NT2/D1 (cell line): ENCODE measurements around the gene ZNF512B.
"Not testable (repeated sequence)": the region's sequence is repeated elsewhere in the genome, so short reads cannot be mapped to it uniquely, and the experiment has no call there.

Source experiments
- DNase-seq: peaks from one replicate; pipeline ENCODE4 v3.0.0-alpha.2; 2011; ENCODE audit warnings: low read depth, low spot score
- H3K27me3 ChIP-seq: 2 replicates; pipeline ENCODE4 v1.6.0; 2011; ENCODE audit warnings: mild to moderate bottlenecking; ENCODE audit not compliant: insufficient read length, insufficient read depth
- H3K36me3 ChIP-seq: 2 replicates; pipeline ENCODE4 v1.6.1; 2011; ENCODE audit warnings: mild to moderate bottlenecking, low read length, mixed read lengths; ENCODE audit not compliant: insufficient read depth, insufficient read length
- H3K4me1 ChIP-seq: 2 replicates; pipeline ENCODE4 v1.5.1; 2011; ENCODE audit not compliant: insufficient read depth, insufficient read length
- H3K4me3 ChIP-seq: 2 replicates; pipeline ENCODE4 v1.5.1; 2011; ENCODE audit warnings: low read depth; ENCODE audit not compliant: insufficient read length
- H3K9ac ChIP-seq: 2 replicates; pipeline ENCODE4 v1.6.0; 2011; ENCODE audit warnings: low read depth; ENCODE audit not compliant: insufficient read length
- H3K9me3 ChIP-seq: 2 replicates; pipeline ENCODE4 v1.5.1; 2011; ENCODE audit warnings: mild to moderate bottlenecking, low read length; ENCODE audit not compliant: insufficient read depth
- SUZ12 ChIP-seq: IDR thresholded peaks from 2 replicates; pipeline ENCODE4 v1.6.1; 2011; ENCODE audit not compliant: insufficient read length, insufficient read depth; ENCODE audit errors: extremely low read depth
- YY1 ChIP-seq: IDR thresholded peaks from 2 replicates; pipeline ENCODE4 v1.6.1; 2011; ENCODE audit not compliant: insufficient read length, insufficient read depth
- ZNF274 ChIP-seq: IDR thresholded peaks from 2 replicates; pipeline ENCODE4 v1.6.1; 2011; ENCODE audit warnings: mild to moderate bottlenecking, low read depth, low read length

The ZNF512B gene

DNA sequence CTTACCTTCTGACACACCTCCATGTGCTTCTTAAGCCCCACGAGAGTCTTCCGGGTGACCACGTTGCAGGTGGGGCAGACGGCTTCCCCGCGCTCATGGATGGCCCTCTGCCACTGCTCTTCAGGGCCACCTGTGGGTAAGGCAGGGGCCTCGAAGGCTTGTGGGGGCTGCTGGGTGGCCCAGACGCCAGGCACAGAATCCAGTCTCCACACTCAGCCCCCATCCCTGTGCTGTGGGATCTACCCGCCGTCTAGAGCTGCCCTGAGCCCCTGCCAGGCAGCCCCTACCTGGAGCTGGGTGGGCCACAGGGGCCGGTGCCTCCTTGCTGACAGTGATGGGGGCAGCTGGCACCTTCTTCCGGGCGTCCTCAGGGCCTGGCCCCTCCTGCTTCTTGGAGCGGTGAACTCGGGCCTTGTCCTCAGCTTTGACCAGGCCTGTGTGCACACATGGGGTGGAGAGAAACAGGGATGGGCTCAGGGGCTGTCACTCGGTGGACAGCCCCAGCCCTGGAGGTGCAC is 5.9 kb downstream of the ZNF512B start:
- TF ChIP-seq ZNF274 (no peak), SUZ12 (no peak), YY1 (no peak)
- H3K27me3 ChIP-seq: peaks cover 4% of the 10 kb centered on the region
- no peak for DNase-seq
- H3K4me3 ChIP-seq: no peak overlapping the region
- H3K9me3 ChIP-seq: peaks cover 40% of the 10 kb centered on the region; the same call in 1 of the 2 replicates
- no peak overlapping the region for H3K9ac ChIP-seq
- peaks cover 17% of the 10 kb centered on the region for H3K4me1 ChIP-seq
- H3K36me3 ChIP-seq: peaks cover 75% of the 10 kb centered on the region

- H3K9me3 ChIP-seq: peaks cover 38% of the 10 kb centered on the region; the same call in 1 of the 2 replicates
- H3K27me3 ChIP-seq: peaks cover 2% of the 10 kb centered on the region
- H3K9ac ChIP-seq: no peak overlapping the region
- no peak for DNase-seq
- no peak for TF ChIP-seq SUZ12
- no peak for TF ChIP-seq YY1
- TF ChIP-seq ZNF274: no peak
- no peak overlapping the region for H3K4me3 ChIP-seq
- peaks cover 76% of the 10 kb centered on the region for H3K36me3 ChIP-seq
- peaks cover 17% of the 10 kb centered on the region for H3K4me1 ChIP-seq
Observed at GRCh38 chr20:63963348-63963741, 6.4 kb downstream of the ZNF512B start.

GRCh38 chr20:63962426-63963347 is 7.0 kb downstream of the ZNF512B start:
- peaks cover 72% of the 10 kb centered on the region for H3K36me3 ChIP-seq
- no peak overlapping the region for H3K9ac ChIP-seq
- no peak for TF ChIP-seq SUZ12
- TF ChIP-seq ZNF274: no peak
- TF ChIP-seq YY1: no peak
- peaks cover 32% of the 10 kb centered on the region; the same call in 1 of the 2 replicates for H3K9me3 ChIP-seq
- H3K4me3 ChIP-seq: no peak overlapping the region
- DNase-seq: no peak
- no peaks in the 10 kb centered on the region for H3K27me3 ChIP-seq
- peaks cover 17% of the 10 kb centered on the region for H3K4me1 ChIP-seq

- TF ChIP-seq SUZ12 (no peak), YY1 (no peak), ZNF274 (no peak)
- Histone ChIP-seq H3K36me3 (peaks cover 63% of the 10 kb centered on the region), H3K27me3 (no peaks in the 10 kb centered on the region), H3K9ac (no peak overlapping the region), H3K9me3 (peaks cover 23% of the 10 kb centered on the region; the same call in 1 of the 2 replicates), H3K4me3 (no peak overlapping the region), H3K4me1 (peaks cover 17% of the 10 kb centered on the region)
- DNase-seq: no peak
Observed at GRCh38 chr20:63961664-63962425, 7.9 kb downstream of the ZNF512B start.

GRCh38 chr20:63960654-63961621 is 8.8 kb downstream of the ZNF512B start:
- Histone ChIP-seq H3K4me1 (peaks cover 17% of the 10 kb centered on the region), H3K36me3 (peaks cover 54% of the 10 kb centered on the region), H3K9me3 (peaks cover 14% of the 10 kb centered on the region; the same call in 1 of the 2 replicates)
- not testable (repeated sequence) for H3K27me3 ChIP-seq, H3K9ac ChIP-seq, DNase-seq, H3K4me3 ChIP-seq

DNA sequence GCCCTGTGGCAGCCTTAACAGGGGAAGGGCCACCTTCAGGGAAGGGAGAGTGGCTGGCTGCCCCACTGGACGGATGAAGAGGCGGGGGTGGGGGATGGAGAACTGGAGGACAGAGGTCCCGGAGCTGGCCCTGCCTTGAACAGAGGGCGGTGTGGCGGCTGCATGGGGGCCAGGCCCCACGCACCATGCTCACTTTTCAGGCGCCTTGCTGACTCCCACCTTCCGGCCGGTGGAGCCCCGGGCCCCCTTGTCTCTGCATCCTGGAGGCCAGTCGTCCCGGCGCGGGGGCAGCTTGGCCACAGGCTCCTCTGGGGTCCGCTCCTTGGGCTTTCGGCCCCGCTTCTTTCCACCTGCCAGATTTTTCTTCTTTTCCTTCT is 10.0 kb downstream of the ZNF512B start:
- no peak overlapping the region for H3K4me3 ChIP-seq
- no peak for DNase-seq
- peaks cover 56% of the 10 kb centered on the region for H3K36me3 ChIP-seq
- no peak overlapping the region for H3K9ac ChIP-seq
- H3K9me3 ChIP-seq: peaks cover 12% of the 10 kb centered on the region; the same call in 1 of the 2 replicates
- peaks cover 19% of the 10 kb centered on the region for H3K4me1 ChIP-seq
- no peaks in the 10 kb centered on the region for H3K27me3 ChIP-seq
- TF ChIP-seq SUZ12 (no peak), ZNF274 (no peak), YY1 (no peak)
